RWPE2 (cell line): ENCODE results near the gene TRAF7.
"Not testable (repeated sequence)": the region's sequence is repeated elsewhere in the genome, so short reads cannot be mapped to it uniquely, and the experiment has no call there.

Experiments used
- ATAC-seq: fragments of 200-7000 bp; cut with Tn5 transposase; 3 replicates; pipeline ENCODE4 v1.9.1; 2021; ENCODE audit warnings: low read depth
- DNase-seq: peaks from one replicate; pipeline ENCODE4 v3.0.0-alpha.2; 2020; ENCODE audit warnings: low spot score
- H3K27ac ChIP-seq: fragments of 450-650 bp; 2 replicates; pipeline ENCODE4 v1.5.1; 2017; ENCODE audit warnings: mild to moderate bottlenecking; ENCODE audit not compliant: poor library complexity, severe bottlenecking
- H3K27me3 ChIP-seq: fragments of 250-450 bp; sonication (Bioruptor Pico); 2 replicates; pipeline ENCODE4 v1.5.1; 2021; ENCODE audit warnings: mild to moderate bottlenecking, moderate library complexity; ENCODE audit not compliant: insufficient read depth, poor library complexity, severe bottlenecking
- H3K36me3 ChIP-seq: fragments of 250-450 bp; sonication (Bioruptor Pico); 2 replicates; pipeline ENCODE4 v1.5.1; 2020; ENCODE audit warnings: low read depth, mild to moderate bottlenecking, moderate library complexity
- H3K4me1 ChIP-seq: fragments of 250-450 bp; sonication (Bioruptor Pico); 2 replicates; pipeline ENCODE4 v1.5.1; 2021; ENCODE audit warnings: mild to moderate bottlenecking, moderate library complexity; ENCODE audit not compliant: insufficient read depth, poor library complexity, severe bottlenecking
- H3K4me3 ChIP-seq: fragments of 250-450 bp; sonication (Bioruptor Pico); 2 replicates; pipeline ENCODE4 v1.5.1; 2021; ENCODE audit warnings: mild to moderate bottlenecking, moderate library complexity; ENCODE audit not compliant: severe bottlenecking
- H3K9me3 ChIP-seq: fragments of 250-450 bp; sonication (Bioruptor Pico); 2 replicates; pipeline ENCODE4 v1.5.1; 2021; ENCODE audit warnings: mild to moderate bottlenecking, moderate library complexity; ENCODE audit not compliant: severe bottlenecking

Gene TRAF7

GRCh38 chr16:2126161-2126743 lies 29.3 kb upstream of the TRAF7 start:
- not testable (repeated sequence) for DNase-seq
- H3K4me1 ChIP-seq: peaks cover 25% of the 10 kb centered on the region
- peak overlapping the region; percentile 99 for H3K27ac ChIP-seq

GRCh38 chr16:2126928-2127556 lies 28.5 kb upstream of the TRAF7 start:
- H3K27me3 ChIP-seq, ATAC-seq, H3K4me3 ChIP-seq, DNase-seq, H3K9me3 ChIP-seq, H3K36me3 ChIP-seq: not testable (repeated sequence)
- Histone ChIP-seq H3K4me1 (peaks cover 25% of the 10 kb centered on the region), H3K27ac (peak overlapping the region; percentile 99)

More at GRCh38 chr16:2126161-2126743, 29.3 kb upstream of the TRAF7 start:
- ATAC-seq, H3K9me3 ChIP-seq, H3K27me3 ChIP-seq, H3K36me3 ChIP-seq, H3K4me3 ChIP-seq: not testable (repeated sequence)

GRCh38 chr16:2127630-2128280 lies 27.8 kb upstream of the TRAF7 start:
- H3K4me3 ChIP-seq, ATAC-seq, DNase-seq, H3K9me3 ChIP-seq, H3K27me3 ChIP-seq, H3K36me3 ChIP-seq: not testable (repeated sequence)
- Histone ChIP-seq H3K27ac (peak overlapping the region; percentile 99), H3K4me1 (peaks cover 21% of the 10 kb centered on the region)

- not testable (repeated sequence) for H3K36me3 ChIP-seq, H3K27me3 ChIP-seq, DNase-seq, H3K4me3 ChIP-seq, H3K9me3 ChIP-seq
- peaks cover 19% of the 10 kb centered on the region for H3K4me1 ChIP-seq
- ATAC-seq: 0 out of 3 replicates have a peak, but pooled peaks have one; percentile 13
- peak overlapping the region; percentile 82 for H3K27ac ChIP-seq
Observed at GRCh38 chr16:2129251-2129650, 26.3 kb upstream of the TRAF7 start.

GRCh38 chr16:2129890-2130447 lies 25.6 kb upstream of the TRAF7 start:
- not testable (repeated sequence) for ATAC-seq, H3K36me3 ChIP-seq, H3K9me3 ChIP-seq, H3K4me3 ChIP-seq, DNase-seq, H3K27me3 ChIP-seq
- Histone ChIP-seq H3K27ac (peak overlapping the region; percentile 82), H3K4me1 (peaks cover 19% of the 10 kb centered on the region)

GRCh38 chr16:2133797-2134196 lies 21.8 kb upstream of the TRAF7 start:
- ATAC-seq, H3K36me3 ChIP-seq, H3K4me1 ChIP-seq, H3K27ac ChIP-seq, H3K9me3 ChIP-seq, H3K27me3 ChIP-seq, DNase-seq, H3K4me3 ChIP-seq: not testable (repeated sequence)

GRCh38 chr16:2135071-2135470 lies 20.5 kb upstream of the TRAF7 start:
- not testable (repeated sequence) for ATAC-seq, H3K4me1 ChIP-seq, H3K9me3 ChIP-seq, H3K36me3 ChIP-seq, H3K27me3 ChIP-seq, DNase-seq
- Histone ChIP-seq H3K27ac (peak overlapping the region; percentile 36), H3K4me3 (peak overlapping the region; percentile 52)

- peak within 1 kb of the TSS; percentile 36 for H3K27ac ChIP-seq
- peak within 1 kb of the TSS; percentile 52 for H3K4me3 ChIP-seq
- peak; percentile 81 for ATAC-seq
- not testable (repeated sequence) for H3K4me1 ChIP-seq, H3K9me3 ChIP-seq, H3K27me3 ChIP-seq, H3K36me3 ChIP-seq
- peak; percentile 89 for DNase-seq
Observed at GRCh38 chr16:2135770-2136490, 19.7 kb upstream of the TRAF7 start, which contains the start of gene PKD1. Gene PKD1, minus strand, starts transcription at chr16:2135898. Its CDS starts 209 bp downstream, at chr16:2135689.
